ENCODE results near the gene MRFAP1.

The MRFAP1 gene

DNA sequence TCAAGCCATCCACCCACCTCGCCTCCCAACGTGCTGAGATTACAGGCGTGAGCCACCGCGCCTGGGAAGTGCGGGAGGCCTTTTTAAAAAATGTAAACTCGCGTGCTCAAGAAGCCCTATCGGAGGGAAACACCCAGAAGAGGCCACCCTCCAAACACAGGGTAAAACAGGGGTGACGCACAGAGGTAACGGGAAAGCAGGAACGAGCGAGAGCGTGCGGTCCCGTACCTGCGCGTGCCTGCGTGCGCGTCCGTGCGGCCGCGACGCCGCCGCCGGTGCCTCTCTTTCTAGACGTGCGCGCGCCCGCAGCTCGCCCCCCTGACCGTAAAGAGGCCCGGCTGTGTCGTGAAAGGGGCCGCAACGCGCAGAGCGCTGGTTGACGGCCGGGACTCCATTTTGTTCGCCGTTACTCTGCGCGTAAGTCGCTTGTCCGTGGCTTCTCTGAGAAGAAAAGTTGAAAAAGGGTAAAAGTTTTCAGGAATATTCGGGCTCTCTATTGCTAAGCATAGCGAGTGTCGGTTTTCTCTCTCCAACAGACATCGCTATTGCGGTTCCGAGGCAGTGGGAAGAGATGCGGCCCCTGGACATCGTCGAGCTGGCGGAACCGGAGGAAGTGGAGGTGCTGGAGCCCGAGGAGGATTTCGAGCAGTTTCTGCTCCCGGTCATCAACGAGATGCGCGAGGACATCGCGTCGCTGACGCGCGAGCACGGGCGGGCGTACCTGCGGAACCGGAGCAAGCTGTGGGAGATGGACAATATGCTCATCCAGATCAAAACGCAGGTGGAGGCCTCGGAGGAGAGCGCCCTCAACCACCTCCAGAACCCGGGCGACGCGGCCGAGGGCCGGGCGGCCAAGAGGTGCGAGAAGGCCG, at the start of gene MRFAP1:
MRFAP1 (plus strand) TSS at position 394 of the 872 bp plus-strand sequence; CDS start at position 572, 178 bp downstream.
- peak; percentile 94 for DNase-seq (ENCODE audit: low spot score)

DNA sequence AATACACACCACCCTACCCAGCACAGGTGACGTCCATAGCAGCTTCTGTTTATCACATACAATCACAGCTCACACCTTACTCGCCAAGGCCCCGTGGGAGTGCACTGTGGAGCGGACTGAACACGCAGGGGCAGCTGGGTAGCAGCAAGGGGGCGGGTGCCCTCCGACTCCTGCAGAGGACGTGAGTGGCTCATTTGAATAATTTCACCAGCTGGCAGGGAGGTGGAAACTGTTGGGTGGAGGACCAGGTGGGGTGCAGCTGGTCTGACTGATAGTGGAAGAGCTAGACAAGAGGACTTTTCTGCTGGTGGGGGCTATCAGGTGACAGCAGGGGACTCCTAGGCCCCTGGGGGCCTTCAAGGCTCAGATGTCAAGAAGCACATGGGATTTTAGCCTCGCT, 49.2 kb upstream of the MRFAP1 start:
- no peak for DNase-seq (ENCODE audit: low spot score)

DNA sequence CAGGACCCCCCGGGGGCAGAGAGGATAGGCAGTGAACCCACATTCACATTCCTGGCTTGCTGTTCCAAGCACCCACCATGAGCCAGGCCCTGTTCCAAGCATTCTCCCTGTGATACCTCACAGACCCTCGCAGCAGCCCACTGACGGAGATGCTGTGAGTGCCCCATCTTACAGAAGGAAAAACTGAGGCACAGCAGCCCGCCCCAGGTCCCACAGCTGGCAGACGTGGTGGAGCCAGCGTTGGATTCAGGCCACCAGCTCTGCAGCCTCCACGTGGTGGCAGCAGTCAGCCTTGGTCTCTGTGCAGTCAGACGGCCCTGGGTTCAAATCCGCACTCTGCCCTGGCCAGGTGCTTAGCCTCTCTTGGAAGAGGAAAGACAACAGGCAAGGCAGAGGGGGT, 48.7 kb upstream of the MRFAP1 start:
- DNase-seq (ENCODE audit: low spot score): no peak

DNA sequence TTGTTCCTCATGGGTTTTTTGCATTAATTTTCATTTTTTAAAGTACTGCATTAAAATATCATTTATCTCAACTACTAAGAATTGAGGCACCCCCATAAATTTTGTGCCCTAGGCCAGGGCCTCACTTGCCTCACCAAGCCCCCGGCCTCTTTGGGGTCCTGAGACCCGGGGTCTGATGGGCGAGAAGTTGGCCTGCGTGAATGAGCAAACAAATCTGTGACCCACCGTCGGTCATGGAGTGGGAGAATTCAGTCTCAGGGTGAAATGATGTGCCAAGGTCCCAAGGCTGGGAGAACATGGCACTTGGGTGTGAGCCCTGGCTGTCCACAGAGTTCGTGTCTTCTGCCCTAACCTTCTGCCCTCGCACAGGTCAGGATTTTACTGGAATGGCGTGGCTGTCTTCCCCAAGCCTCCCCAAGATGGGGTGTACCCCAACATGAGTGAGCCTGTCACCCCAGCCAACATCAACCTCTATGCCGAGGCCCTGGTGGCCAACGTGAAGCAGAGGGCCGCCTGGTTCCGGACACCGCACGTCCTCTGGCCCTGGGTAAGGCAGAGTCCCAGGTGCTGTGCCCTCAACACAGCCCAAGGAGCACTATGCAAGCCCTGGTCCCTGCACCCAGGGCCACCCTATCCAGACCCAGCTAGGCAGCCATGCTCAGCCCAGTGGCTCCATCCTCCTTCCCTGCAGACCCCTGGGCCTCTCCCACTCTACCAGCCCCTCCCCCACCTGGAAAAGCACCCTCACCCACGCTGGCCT, 47.5 kb upstream of the MRFAP1 start:
- DNase-seq (ENCODE audit: low spot score): no peak

DNA sequence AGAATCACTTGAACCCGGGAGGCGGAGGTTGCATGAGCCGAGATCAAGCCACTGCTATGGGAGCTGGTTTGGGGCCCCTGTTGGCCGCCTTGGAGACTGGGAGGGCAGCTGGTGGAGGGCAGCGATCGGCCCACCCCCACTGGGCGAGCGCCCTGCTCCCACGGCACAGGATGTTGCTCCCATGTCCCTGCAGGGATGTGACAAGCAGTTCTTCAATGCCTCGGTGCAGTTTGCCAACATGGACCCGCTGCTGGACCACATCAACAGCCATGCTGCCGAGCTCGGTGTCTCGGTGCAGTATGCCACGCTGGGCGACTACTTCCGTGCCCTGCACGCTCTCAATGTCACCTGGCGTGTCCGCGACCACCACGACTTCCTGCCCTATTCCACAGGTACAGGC, 46.1 kb upstream of the MRFAP1 start:
- no peak for DNase-seq (ENCODE audit: low spot score)

DNA sequence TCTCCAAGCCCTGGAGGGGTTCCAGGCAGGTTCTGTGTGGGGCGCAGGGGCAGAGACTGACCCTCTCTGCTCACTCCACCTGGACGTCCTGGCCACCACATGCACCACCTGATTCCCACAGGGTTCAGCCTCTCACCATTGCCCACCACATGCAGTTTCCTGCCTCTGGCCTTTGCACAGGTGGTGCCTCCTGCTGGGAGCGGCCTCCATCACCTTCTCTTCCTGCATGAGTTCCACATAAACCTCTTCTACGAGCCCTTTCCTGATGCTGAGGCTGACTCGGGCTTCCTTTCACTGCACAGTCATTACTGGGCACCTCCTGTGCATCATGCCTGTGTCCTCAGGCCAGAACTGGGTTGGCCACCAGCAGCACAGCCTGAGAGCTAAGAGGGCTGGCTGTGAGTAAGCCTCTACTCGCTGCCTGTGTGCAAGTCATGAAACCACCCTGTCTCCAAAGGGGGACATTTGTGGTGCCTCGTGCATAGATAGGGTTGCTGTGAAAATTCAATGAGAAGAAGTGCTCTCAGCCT, 45.6 kb upstream of the MRFAP1 start:
- DNase-seq (ENCODE audit: low spot score): no peak

DNA sequence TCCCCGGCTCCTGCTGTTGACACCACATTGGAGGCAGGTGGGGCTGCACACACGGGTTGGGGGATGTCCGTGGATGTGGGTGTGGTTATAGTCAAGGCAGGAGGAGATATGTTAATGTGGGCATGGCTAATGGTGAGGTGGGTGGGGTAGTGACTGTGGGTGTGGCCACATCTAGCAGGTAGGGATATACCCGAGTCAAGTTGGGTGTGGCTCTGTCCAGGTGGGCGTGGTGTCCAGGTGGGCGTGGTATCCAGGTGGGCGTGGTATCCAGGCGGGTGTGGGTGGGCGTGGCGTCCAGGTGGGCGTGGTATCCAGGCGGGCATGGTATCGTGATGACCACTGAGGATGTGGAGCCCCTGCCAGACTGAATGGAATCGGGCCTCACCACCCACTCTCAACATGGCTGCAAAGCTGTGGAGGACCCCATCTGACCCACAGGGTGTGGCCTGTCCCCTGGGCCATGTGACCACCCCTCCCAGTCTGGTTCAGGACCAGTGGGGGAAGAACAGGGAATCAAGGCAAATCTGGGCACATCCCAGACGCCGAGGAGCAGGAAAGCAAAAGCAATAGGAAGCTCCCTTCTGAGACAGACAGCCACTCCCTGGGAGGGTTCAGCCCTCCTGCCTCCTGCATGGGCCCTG, 44.5 kb upstream of the MRFAP1 start:
- DNase-seq (ENCODE audit: low spot score): no peak

DNA sequence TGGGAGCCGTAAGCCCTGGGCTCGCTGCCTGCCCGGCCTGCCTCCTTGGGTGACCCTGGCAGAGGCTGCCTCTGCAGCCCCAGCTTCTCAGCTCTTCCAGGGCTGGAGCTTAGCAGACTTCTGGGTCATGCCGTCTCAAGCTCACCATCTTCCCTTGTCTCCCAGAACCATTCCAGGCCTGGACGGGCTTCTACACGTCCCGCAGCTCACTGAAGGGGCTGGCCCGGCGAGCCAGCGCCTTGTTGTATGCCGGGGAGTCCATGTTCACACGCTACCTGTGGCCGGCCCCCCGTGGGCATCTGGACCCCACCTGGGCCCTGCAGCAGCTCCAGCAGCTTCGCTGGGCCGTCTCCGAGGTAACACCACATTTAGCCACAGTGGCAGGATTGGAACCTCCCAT, 43.5 kb upstream of the MRFAP1 start:
- DNase-seq (ENCODE audit: low spot score): no peak

DNA sequence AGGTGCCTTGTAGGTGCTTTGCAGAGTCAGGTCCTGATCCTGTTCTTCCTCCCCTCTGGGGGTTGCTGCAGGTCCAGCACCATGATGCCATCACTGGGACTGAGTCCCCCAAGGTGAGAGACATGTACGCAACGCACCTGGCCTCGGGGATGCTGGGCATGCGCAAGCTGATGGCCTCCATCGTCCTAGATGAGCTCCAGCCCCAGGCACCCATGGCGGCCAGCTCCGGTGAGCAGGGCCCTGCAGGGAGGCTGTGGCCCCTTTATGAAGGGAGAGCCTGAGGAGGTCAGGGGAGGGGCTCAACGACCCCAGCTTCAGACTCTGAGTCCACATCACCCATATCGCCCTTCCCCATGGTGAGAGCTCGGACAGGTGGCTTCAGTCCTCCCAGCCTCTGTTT, 42.4 kb upstream of the MRFAP1 start:
- no peak for DNase-seq (ENCODE audit: low spot score)

DNA sequence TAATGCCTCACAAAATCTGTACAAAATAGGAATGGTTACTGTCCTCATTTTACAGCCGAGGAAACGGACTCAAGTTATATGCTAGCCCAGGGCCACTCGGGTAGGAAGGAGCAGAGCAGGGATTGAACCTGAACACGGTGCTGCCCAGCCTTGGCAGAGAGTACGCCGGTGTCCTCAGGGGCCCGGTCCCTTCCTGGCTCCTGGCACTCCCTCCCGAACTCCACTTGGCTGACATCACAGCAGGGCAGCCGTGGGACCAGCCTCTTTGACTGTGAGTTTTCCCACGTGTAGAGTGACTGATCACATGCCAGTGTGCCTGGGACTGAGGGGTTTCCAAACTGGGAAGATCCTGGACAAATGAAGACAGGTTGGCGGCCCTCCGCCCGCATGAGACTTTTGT, 41.8 kb upstream of the MRFAP1 start:
- no peak for DNase-seq (ENCODE audit: low spot score)

DNA sequence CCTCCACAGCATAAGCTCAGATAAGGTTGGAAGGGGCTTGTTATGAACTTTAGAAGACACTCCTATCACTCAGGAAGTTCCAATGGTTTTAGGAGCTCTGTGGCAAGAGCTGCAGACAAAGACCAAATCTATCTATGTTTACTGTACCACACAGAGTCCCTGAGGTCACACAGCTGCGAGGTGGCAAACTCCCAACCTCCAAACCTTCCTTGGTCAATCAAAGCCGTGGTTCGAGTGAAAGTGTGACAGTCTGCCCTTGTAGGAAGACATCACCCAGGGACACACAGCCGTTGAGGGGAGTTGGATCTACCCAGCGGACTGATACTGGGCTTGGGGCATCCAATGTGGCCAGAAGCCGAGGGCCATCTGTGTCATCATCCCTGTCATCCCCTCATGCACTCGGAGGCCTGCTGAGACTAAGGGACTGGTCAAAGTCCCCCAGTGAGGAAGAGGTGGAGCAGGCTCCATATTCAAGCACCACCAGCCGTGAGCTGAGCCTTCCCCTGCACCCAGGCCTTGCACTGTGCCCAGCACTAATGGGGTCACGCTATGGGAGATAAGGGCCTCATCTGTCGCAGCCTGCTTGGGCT, 38.7 kb upstream of the MRFAP1 start:
- DNase-seq (ENCODE audit: low spot score): no peak

DNA sequence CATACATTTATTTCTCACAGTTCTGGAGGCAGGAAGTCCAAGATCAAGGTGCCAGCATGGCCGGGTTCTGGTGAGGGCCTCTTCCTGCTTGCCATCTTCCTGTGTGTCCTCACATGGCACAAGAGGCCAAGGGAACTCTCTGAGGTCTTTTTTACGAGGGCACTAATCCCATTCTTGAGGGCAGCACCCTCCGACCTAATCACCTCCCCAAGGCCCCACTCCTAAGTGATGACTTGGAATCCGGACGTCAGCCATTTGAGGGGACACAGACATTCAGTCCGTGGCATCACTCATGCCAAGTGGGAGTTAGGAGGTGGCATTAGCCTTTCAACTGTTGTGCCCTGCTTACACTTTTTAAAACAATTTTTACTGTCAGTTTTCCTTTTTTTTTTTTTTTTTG, 38.2 kb upstream of the MRFAP1 start:
- DNase-seq (ENCODE audit: low spot score): no peak

DNA sequence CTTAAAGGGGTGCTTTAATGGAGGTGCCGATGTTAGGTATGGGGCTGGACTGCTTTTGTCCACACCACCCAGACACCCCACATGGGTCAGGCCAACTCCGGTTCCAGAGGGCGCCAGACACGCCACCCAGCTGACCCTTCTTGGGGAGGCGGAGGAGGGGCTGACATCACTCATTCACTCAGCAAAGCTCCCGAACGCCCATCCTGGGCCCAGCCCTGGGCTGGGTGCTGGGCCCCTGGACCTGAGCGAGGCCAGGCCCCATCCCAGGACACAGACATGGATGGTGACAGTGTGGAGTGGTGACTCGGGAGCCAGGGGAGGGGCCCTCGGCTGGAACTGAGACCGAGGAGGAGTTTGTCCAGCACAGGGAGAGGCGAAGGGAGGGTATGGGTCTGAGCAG, 37.4 kb upstream of the MRFAP1 start:
- DNase-seq (ENCODE audit: low spot score): no peak

DNA sequence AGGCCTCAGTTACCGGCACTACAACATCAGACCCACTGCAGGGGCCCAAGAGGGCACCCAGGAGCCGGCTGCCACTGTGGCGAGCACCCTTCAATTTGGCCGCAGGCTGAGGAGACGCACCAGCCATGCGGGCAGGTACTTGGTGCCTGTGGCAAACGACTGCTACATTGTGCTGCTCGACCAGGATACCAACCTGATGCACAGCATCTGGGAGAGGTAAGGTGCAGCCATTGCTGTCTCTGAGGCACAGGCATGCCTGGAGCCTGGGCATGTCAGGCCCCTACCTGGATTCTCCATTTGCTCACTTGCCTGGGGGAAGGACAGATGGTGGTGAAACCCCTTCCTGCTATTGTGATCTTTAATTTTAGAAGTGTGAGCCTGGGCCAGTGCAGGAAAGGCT, 35.4 kb upstream of the MRFAP1 start:
- no peak for DNase-seq (ENCODE audit: low spot score)

DNA sequence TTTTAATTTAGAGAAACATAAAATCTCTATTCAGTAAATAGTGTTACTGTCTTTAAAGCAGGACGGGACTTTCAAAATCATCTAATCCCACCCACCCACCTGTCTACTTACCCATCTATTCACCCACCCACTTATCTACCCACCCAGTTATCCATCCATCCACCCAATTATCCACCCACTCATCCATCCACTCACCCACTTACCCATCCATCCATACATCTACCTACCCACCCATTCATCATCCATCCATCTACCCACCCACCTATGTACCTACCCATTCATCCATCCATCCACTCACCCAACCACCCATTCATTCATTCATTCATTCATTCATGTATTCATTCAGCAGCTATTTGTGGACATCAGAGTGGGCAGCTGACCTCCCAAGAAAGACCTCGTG, 34.9 kb upstream of the MRFAP1 start:
- DNase-seq (ENCODE audit: low spot score): no peak

DNA sequence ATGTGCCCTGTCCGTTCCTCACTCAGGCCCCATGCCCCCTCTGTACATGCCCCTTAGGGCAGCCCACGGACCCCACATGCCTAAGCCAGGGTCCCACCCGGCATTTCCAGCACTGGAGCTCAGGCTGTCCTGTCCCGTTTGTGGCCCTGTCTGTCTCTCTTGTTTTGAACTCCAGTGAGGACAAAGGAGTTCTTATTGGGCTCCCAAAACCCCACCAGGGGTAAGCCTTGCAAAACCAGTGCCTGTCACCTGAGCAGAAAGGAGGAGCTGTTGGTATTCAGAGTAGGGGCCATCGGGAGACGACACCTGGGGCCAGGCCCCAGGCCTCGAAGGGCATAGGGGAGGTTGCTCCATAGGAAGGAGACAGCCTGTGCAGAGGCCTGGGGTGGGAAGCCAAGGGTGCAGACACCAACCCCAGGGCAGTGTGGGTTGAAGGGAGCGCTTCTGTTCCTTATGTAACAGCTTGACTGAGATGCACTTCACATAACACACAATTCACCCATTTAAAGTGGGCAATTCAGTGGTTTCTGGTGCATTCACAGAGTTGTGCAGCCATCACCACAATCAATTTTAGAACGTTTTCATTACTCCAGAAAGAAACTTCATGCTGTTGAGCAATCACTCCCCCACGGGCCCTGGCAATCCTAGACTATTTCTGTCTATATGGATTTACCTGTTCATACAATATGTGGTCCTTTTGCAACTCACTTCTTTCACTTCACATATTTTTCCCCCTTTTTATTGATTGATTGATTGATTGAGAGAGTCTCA, 33.8 kb upstream of the MRFAP1 start:
- DNase-seq (ENCODE audit: low spot score): no peak

DNA sequence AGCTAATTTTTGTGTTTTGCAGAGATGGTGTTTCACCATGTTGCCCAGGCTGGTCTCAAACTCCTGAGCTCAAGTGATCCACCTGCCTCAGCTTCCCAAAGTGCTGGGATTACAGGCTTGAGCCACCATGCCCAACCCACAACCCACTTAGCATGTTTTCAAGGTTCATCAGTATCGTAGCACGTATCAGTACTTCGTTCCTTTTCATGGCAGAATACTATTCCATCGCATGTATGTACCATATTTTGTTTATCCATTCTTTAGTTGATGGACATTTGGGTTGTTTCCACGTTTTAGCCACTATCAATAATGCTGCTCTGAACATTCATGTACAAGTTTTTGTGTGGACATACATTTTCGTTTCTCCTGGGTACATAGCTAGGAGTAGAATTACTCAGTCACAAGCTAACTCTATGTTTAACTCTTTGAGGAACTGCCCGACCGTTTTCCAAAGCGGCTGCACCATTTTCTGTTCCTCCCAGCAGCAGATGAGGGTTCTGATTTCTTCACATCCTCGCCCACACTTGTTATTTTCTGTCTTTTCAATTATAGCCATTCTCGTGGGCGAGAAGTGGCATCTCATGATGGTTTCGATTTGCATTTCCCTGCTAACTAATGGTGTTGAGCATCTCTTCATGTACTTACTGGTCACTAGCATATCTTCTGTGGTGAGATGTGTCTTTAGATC, 33.0 kb upstream of the MRFAP1 start:
- DNase-seq (ENCODE audit: low spot score): peak; percentile 40

DNA sequence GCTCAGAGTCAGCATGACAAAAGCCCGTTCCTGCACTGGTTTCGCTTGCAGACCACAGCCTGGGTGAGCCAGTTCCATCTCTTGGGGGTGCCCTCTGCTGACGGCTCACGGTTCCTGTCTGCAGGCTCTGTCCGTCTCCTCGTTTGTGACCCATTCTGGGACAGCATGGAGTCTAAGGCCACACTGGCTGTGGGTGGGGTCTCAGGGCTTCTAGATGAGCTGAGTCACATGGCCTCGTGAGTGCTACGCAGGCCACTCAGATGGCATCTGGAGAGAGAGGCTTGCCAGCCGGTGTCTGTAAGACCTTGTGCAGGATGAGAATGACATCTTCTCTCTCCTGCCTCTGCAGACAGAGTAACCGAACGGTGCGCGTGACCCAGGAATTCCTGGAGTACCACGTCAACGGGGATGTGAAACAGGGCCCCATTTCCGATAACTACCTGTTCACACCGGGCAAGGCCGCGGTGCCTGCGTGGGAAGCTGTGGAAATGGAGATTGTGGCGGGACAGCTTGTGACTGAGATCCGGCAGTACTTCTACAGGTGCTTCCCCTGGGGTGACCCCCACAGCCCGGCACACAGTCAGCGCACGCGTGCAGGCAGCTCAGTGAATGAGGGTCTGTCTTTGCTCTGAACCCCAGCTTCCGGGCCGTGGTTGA, 31.6 kb upstream of the MRFAP1 start:
- DNase-seq (ENCODE audit: low spot score): peak; percentile 34

DNA sequence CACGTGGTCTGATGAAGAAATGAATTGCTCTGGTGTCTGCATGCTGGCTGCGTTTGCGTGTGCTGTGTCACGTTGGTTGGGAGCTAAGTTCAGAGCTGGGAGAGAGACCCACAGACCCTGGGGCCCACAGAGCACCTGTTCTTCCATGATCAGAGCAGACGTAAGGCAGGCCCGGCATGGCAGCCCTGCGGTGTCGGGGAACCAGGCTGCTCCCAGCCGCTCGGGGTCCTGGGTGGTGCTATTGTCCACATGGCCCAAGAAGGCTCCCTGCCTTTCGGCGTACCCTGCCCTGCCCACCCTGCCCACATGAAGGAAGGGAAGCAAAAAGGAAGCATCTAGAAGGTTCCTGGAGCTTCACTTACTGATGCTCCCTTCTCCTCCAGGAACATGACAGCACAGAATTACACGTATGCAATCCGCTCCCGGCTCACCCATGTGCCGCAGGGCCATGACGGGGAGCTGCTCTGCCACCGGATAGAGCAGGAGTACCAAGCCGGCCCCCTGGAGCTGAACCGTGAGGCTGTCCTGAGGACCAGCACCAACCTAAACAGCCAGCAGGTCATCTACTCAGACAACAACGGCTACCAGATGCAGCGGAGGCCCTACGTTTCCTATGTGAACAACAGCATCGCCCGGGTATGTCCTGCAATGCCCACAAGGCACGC, 30.9 kb upstream of the MRFAP1 start:
- no peak for DNase-seq (ENCODE audit: low spot score)

All from Ammon's horn (tissue), 1 donor.